ENCODE measurements around the gene LTBR.

Gene LTBR

DNA sequence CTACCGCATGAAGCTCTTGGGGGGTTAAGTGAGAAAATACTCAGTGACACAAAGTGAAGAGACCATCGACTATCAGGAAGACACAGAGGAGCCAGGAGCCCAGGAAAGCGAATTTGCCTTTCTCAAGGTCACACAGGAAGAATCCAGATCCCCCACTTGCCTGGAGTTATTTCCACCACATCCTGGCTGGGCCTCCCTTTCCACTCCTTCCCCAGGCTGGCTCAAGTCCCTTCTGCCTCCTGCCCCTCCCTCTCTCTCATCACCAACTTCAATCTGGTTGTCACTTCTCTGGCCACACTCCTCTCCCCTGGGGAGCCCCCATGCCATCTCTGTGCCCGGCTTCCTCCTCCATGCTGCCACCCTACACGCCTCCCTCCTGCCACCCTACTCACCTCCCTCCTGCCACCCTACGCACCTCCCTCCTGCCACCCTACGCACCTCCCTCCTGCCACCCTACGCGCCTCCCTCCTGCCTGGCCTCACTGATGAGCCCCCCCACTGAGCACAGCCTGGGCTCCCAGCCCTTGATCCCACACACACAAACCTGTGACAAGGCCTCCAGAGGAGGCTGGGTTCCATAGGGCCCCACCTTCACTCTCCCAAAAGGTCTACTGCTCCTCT is 14.9 kb upstream of the LTBR start:
- DNase-seq = no peak

DNA sequence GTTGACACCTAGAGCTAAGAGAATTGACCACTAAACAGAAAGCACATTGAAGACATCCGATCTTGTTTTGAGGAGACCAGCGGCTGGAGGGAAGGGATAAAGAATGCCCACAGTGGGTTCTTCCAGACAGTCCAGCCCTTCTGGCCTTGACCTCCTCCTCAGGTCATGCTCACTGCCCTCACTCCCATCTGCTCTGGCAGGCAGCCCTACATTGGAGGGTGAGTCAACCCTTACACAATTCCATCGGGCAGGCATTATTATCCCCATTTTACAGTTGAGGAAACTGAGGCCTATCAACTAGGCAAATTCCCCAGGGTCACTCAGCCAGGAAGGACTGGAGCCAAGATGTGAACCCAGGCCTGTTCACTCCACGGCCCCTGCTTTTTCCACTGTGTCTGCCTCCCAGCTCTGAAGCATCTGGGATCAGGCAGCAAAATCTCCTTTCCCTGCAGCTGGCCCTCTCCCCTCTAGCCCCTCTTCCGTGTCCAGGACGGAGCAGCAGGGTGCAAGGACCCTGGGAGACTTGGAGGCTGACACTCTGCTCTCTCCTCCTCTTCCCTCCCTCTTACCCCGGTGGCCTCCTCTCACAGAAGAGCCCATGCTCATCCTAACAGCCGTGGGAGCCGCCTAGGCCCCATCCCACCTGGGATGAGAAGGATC is 13.9 kb upstream of the LTBR start:
- DNase-seq = no peak

DNA sequence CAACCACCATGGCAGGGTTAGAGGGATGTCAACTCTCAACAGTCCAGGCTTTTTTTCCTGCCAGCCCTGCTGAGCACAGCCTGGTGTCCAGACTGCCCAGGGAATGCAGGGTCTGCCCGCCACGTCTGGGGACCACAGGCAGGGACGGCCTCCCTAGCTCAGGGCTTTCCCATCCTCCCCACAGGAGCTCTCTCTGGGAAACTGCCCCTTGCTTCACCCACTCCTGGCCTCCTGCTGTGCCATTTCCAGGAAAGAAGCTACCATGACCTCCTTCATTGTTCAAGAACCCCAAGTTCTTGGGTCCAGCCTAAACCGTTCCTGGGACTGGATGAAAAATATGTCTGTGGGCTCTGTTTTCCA is 13.4 kb upstream of the LTBR start:
- no peak for DNase-seq

DNA sequence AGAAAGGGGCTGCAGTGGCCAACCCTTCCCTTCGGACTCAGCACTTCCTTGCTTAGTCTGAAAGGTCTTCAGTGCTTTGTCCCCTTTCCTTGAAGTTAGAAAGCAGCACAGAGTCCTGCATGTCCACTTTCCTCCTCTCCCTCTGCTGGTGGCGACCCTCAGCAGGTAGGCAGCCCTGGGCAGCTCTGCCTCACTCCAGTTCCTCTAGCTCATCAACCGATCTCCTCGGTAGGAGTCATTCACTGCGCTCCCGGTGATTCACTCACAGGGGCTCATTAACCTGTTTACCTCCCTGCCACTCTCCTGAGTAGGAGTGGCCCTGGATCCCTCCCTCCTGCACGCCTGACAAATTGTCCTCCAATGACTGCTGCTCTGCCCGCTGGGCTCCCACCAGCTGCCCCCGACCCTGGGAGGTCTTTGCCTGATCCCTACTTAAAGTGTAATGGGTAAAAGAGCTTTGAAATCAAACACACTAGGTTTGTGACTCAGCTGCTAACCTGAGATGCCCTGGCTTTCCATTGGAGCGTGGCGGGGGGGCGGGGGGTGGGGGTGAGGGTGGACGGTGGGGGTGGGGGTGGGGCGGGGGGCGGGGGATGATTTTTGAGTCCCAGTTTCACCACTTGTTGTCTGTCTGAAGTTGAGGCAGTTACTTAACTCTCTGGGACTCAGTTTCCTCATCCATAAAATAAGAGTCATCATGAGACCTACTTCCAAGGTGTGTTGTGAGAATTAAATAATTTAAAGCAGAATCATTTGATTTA is 12.8 kb upstream of the LTBR start:
- DNase-seq = no peak

DNA sequence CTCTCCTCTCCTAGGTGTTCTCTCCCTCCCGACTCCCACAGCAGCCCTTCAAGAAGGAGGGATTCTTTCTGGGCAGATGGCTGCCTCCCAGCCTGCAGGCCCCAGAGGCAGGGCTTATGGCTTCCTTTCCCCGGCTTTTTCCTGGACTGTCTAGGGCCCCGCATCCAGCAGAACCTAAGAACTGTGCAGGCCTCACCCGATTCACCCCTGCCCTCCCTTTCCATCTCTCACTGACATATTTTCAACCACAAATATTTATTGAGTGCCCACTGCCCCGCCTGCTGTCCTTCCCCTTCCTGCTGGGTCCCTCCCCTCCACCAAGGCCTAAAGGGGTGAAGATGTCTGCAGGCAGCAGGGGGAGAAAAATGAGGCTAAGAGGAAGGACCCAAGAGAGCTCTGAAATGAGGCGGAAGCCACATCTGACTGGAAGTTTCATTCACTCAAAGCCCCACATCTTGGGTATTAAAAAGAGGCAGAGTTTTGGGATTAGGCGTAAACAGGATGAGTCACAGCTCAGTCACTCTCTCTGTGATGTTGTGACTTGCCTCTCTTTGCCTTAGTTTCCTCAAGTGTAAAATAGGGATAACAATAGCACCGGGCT is 11.5 kb upstream of the LTBR start:
- DNase-seq = peak; percentile 47

DNA sequence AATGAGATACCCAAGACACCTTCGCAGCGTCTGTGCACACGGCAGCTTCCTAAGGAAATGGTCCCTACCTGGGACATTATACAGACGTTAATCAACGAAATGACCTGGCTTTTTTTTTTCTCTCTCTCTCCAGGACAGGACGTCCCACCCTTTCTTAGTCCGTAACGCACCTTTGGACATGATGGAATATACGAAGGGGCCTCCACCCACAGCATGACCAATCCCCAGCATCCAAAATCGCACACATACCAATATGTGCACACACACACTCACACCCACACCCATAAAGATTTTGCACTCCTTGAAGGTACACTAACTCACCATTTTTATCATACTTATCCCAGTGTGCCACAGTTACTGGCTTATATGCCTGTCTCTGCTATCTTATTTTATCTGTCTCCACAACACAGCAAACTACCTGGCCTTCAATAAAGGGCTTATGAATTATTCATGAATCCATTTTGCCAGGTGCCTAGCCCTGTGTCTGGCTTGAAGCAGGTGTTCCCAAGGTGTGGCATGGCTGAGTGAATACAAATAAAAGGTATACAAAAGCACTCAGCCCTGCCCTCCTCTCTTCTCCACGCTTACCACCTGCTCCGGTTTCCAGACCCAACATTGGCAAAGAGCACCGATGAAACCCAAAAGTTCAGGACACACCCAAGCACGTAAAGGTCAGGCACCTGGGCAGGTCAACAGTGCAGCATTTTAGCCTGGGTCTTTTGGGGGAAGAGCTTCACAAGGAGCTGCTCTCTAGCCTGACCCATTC is 10.8 kb upstream of the LTBR start:
- DNase-seq = no peak

DNA sequence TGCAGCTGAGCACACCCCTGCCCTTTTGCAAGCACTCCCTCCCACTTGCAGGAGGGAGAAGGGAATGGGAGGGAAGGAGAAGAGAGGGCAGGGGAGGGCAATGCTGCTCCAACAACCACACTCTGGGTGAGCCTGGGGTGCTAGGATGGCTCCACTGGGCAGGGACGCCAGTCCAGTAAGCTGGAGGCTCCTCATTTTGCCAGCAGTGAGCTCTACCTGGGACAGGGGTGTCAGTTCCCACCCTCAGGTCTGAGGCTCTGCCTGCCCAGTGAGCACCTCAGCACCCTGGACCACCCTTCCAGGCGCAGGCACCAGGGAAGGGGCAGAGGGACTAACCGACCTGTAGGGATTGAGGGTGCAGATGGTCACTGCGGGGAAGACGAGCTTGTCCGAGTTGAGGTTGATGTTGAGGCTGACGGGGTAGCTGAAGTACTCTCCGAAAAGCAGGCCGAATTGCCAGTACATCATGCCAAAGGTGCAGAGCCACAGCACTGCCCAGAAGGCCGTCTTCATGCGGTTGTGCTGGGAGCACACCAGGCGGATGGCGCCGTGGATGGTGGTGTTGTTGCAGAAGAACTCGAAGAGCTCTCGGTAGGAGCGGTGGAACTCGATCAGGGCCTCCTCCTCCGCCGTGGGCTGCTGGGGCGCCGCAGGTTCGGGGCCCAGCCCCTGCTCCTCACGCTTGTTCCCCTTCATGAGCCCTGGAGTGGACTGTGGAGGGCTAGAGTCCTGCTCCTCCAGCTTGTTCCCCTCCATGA is 9.8 kb upstream of the LTBR start:
- DNase-seq = no peak

DNA sequence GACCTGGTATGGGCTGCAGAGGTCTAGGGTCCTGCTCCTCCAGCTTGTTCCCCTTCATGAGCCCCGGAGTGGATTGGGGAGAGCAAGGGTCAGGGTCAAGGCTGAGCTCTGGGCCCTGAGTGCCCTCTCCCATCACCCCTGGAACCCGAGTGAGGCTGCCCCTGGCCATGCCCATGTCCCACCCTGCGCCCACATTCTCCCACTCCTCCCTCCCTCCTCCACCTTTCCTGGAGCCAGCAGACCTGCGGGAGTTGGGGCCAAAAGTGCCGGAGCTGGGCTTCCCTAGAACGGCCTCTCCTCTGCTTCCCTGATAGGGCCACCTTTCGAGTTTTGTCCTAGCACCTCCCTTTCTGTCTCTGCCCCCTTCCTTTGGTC is 9.2 kb upstream of the LTBR start:
- DNase-seq = no peak

DNA sequence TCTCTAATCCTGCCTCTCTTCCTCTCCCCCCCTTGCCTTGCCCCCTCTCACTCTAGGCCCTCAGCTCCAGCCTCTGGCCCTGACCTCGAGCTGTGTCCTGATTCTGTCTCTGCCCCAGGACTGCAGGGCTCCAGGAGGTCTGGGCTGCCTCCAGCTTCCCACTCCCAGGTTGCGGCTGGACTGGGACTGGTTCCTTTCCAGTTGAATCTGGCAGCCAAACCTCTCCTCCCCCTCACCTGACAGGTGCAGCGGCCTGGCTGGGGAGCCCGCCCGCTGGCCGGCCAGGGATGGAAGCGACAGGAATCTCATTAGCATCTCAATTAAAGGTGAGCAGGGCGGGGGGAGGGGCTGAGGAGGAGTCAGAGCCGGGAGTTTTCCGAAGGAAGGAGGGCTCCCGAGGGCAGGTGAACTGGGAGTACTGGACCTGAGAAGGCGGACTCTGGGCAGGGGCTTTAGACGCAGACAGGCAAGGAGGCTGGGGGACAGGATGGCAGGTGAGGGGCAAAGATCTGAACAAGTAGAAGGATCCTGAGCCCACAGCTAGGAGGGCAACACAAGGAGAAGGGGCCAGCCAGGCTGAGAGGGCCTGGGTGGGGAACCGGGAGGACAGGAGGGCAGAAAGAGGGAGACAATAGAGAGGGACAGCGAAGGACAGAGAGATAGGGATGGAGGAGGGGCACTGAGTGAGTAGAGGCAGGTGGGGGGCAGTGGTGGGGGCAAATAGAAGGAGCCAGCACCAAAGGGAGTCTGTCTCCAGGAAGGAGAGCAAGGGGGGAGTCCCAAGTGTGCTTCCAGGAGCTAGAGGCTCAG is 8.5 kb upstream of the LTBR start, which contains the start of gene SCNN1A:
Gene SCNN1A (minus strand): TSS at position 295 of the 810 bp plus-strand sequence. CDS start 780 bp downstream, outside the sequence.
- DNase-seq = no peak

DNA sequence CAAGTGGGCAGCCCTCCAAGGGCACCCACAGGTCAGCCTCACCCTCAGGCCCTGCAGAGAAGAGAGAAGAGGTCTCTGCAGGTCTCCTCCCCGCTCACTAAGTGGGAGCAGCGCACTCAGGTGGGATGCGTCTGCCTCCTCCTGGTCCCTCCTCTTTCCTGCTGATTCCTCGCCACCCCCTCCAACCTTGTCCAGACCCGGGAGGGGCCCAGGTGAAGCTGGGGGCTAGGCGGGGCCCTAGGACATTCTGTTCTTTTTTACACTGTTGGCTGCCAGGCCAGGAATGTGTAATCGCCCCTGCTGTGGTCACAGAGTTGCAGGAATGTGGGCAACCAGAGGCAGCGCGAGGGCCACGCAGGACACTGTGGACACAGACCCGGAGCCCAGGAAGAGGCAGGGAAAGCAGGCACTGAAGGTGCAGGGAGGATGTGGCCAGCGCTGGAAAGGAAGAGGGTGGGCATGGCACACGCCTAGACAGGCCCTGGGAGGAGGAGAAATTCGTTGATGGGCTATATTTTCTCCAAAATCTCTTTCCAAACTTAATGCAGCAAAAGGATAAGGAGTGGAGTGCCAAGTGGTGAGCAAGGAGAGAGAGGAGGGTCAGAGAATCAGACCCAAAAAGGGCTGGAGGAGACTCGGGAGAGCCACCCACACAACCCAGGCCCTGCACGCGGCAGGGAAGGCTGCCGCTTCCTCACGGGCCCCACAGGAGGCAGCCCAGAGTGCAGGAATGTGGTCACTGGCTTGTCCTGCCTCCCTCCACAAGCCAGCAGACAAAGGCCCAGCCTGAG is 7.7 kb upstream of the LTBR start:
- peak; percentile 67 for DNase-seq

DNA sequence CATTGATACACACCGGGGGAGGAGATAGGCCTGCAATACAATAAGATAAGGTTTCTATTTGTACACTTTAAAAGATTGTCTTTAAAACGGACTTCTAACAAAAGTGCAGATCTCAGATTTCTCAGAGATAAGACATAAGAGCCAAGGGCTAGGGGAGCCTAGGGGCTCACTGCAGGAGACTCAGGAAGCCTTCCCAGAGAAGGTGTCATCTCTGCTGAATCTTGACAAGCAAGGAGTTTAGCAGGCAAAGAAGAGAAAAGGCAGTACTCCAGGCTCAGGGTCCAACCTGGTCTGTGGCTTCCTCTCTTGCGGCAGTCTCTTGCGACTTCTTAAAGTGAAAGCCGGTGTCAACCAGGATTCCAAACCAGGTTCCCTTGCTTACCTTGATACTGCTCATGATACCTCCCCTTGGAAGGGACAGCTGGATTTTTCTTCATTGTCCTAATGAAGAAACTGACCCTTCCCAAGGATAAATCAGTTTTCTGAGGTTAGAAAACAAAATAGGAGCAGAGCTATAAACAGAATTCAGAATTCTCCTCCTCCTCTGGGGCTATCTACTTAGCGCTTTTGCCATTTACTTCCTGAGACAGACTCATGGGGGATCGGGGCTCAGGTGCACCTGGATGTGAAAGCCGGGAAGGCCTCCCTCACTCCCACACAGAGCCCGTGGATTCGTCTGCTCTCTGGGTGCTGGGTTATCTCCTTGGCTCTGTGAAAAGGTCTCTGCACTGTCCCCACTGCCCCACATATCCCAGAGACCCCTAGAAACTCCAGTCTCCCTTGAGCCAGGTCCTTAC is 6.9 kb upstream of the LTBR start:
- no peak for DNase-seq

DNA sequence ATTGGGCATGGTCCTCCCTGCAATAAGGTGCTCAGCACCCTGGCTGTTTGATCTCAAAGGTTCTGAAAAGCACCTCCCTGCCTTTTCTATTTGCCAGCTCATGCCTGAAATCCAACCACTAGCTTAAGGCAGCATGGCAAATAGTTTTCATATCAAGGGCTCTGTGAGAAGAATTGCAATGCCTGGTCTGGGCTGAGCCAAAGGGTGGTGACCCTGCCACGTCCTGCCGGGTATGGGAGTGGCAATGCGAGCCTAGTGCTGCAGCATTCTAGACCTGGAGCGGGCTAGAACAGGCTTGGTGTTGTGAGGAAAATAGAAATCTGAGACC is 6.3 kb upstream of the LTBR start:
- DNase-seq = no peak

DNA sequence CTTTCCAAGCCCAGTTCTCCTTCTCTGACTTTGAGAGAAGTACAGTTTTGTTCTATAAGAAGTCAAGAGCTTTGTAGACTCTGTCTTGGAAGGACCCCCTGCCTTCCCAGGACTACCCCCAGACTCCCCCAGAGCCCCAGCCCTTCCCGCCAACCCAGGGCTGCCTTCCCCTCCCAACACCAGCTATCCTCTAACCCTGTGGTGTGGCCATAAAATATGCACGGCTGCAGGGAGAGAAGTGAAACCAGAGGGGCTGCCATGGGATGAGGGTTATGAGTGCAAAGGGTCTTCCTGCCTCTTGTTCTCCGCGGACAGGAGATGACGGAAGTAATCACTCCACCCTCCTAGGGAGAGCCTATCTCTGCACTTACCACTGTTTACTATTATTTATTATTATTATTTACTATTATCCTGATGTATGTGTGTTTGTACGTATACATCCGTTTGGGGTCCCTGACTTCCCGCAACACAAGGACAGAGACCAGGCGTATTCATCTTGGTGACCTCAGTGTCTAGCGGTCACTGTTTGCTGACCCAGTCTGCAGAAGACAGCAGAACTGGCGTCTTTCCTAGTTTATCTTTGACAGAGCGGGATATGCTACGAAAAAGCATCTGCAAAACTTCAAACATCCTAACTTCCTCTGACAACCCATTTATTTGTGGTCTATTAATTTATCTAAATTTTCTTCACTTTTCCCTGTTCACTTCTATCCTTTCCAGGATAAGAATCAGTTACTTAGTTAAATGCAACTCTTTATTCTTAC is 5.1 kb upstream of the LTBR start:
- DNase-seq = no peak

DNA sequence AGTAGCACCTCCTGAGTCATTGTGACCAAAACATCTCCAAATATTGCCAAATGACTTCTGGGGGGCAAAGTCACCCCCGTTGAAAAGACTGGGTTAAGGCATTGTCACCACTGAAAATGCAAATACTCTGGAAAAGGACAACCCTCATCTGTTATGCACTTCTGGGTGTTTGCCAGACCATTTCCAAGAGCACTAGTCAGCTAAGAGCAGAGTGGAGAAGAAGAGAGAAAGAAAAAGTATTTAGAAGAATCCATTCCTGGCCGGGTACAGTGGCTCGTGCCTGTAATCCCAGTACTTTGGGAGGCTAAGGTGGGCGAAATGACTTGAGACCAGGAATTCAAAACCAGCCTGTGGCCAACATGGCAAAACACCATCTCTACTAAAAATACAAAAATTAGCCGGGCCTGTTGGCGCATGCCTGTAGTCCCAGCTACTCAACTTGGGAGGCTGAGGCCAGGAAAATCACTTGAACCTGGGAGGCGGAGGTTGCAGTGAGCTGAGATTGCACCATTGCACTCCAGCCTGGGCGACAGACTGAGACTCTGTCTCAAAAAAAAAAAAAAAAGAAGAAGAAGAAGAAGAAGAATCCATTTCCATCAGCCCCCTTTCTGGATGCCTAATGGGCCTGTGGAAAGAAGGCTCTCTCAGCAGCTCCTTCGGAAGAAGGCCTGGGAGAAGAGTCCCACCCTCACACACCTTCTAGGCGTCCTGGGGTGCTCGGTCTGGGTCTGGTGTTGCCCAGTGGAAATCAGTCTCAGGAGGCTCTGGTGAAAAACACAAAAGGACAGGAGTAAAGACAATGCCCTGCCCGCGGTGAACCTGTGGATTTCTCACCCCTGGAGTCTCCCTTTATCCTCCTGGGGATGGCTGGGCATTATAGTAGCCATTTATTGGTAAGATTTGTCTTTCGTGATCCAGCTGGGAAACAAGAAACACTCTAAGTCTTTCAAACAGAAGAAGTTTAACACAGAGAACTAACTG is 3.5 kb upstream of the LTBR start:
- DNase-seq = no peak

DNA sequence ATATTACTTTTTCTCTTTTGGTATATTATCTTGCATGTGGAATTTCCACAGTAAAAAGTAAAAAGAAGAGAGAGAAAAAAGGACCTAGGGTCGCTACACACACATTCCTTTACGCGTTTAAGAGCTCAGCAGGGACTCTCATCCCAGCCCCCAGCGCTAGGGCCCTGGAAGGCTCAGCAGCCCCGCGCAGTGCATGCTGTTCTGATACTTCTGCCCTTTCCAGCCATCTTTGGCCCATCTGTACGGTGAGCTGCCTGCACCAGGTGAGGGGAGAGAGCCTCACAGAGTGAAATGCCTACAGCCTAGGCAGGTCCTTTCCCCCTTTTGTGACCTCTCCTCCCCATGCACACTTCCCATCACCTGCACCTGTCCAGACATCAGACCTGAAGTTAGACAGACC is 1.6 kb upstream of the LTBR start:
- no peak for DNase-seq

DNA sequence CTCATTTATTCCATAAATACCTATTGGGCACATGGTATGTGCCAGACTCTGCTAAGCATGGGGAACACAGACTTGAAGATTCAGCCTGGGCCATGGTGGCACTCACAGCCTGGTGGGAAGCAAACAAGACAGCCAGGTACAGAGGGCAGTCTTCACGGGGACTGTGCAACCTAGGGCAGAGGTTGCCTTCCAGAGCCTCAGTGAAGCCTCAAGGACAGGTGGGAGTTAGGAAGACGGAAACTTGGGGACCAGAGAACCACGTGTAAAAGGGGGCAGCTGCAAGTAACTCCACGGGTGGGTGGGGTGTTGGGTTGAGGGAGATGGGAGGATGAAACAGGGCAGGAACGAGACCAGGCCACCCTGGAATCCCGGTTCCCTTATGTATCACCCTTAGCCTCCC is 980 bp upstream of the LTBR start:
- DNase-seq = no peak

DNA sequence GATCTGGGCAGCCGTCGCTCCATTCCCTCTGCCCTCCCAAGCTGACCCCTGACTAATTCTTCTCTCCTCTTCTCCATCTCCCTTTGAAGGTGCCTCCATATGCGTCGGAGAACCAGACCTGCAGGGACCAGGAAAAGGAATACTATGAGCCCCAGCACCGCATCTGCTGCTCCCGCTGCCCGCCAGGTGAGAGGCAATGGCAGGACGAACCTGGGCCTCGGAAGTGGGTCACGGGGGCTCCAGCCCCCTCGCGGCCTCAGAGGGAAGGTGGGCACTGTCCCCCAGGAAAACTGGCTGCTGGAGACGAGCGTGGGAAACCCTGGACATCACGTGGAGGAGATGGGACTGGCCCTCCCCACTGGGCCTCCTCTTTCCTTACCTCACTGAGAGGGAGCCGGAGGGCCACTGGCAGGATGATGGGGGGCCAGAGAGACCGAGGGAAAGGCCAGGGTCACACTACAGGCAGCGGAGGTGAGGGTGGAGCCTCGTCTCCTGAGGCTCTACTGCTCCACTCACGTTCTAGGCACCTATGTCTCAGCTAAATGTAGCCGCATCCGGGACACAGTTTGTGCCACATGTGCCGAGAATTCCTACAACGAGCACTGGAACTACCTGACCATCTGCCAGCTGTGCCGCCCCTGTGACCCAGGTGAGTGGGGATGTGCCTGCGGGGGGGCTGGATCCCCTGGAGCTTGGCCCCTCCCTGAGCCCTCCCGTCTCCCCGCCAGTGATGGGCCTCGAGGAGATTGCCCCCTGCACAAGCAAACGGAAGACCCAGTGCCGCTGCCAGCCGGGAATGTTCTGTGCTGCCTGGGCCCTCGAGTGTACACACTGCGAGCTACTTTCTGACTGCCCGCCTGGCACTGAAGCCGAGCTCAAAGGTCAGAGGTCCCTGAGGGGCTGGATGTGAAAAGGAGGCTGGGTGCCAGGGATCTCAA is 806 bp downstream of the LTBR start:
- DNase-seq = no peak

Data from femur (tissue), 1 donor.